WTC11 (cell line): ENCODE measurements around the gene ZC3H12C. TPM values are rescaled to one million over a fixed set of nuclear protein-coding genes. Genes with fewer than 3 reads are reported as not detected.

Experiments used
- ATAC-seq: fragments of 200-7000 bp; cut with Tn5 transposase; 2 replicates; pipeline ENCODE4 v1.10.0; 2021; ENCODE audit warnings: mild to moderate bottlenecking, moderate library complexity
- CTCF ChIA-PET: fragments of 300-600 bp; sonication (Branson Sonifier 250); formaldehyde crosslinking; loops from one replicate; lab custom pipeline; 2021; ENCODE audit warnings: antibody characterized with exemption; lab: Charles Lee
- POLR2A ChIA-PET: fragments of 350-600 bp; sonication (Branson Sonifier 250); formaldehyde crosslinking; loops from one replicate; lab custom pipeline; 2021; ENCODE audit warnings: antibody characterized with exemption; lab: Charles Lee
- DNase-seq: peaks from one replicate; pipeline ENCODE4 v3.0.0; 2021; ENCODE audit warnings: low spot score
- H3K27ac Mint-ChIP-seq: 2 replicates; pipeline ENCODE4 v1.8.0; 2021; ENCODE audit warnings: mixed read lengths
- H3K27me3 Mint-ChIP-seq: 2 replicates; pipeline ENCODE4 v1.8.0; 2021; ENCODE audit warnings: low read depth, mild to moderate bottlenecking, moderate library complexity, mixed read lengths
- H3K36me3 Mint-ChIP-seq: 2 replicates; pipeline ENCODE4 v1.8.0; 2021; ENCODE audit warnings: mixed read lengths
- H3K4me1 Mint-ChIP-seq: 2 replicates; pipeline ENCODE4 v1.8.0; 2022; ENCODE audit warnings: mixed read lengths
- H3K4me3 Mint-ChIP-seq: 2 replicates; pipeline ENCODE4 v1.8.0; 2021; ENCODE audit warnings: mild to moderate bottlenecking, moderate library complexity, mixed read lengths
- H3K9me3 Mint-ChIP-seq: 2 replicates; pipeline ENCODE4 v1.8.0; 2021; ENCODE audit warnings: mixed read lengths
- ETV6 ChIP-seq: sonication (generic); formaldehyde crosslinking; IDR thresholded peaks from 2 replicates; pipeline ENCODE4 v1.8.1; 2022; ENCODE audit warnings: mild to moderate bottlenecking, missing genetic modification reagents
- GRHL2 ChIP-seq: fragments of 250-450 bp; sonication (Bioruptor Pico); IDR thresholded peaks from 2 replicates; pipeline ENCODE4 v1.8.0; 2022; ENCODE audit warnings: mild to moderate bottlenecking, moderate library complexity; ENCODE audit not compliant: insufficient replicate concordance, severe bottlenecking
- GTF2I ChIP-seq: fragments of 250-450 bp; sonication (Bioruptor Pico); conservative IDR thresholded peaks from 2 replicates; pipeline ENCODE4 v1.4.0; 2021; ENCODE audit warnings: mild to moderate bottlenecking
- HMGA2 ChIP-seq: fragments of 250-450 bp; sonication (Bioruptor Pico); IDR thresholded peaks from 2 replicates; pipeline ENCODE4 v1.4.0; 2021; ENCODE audit warnings: mild to moderate bottlenecking, moderate library complexity
- HMGXB4 ChIP-seq: sonication (generic); formaldehyde crosslinking; IDR thresholded peaks from 2 replicates; pipeline ENCODE4 v1.8.1; 2023; ENCODE audit warnings: mild to moderate bottlenecking, moderate library complexity, missing genetic modification reagents
- NFE2L1 ChIP-seq: sonication (generic); formaldehyde crosslinking; IDR thresholded peaks from 2 replicates; pipeline ENCODE4 v1.8.1; 2023; ENCODE audit warnings: missing genetic modification reagents
- RELA ChIP-seq: sonication (generic); formaldehyde crosslinking; IDR thresholded peaks from 2 replicates; pipeline ENCODE4 v1.8.1; 2022; ENCODE audit warnings: missing genetic modification reagents, mild to moderate bottlenecking, borderline replicate concordance
- STAT6 ChIP-seq: sonication (generic); formaldehyde crosslinking; conservative IDR thresholded peaks from 2 replicates; pipeline ENCODE4 v1.8.1; 2023; ENCODE audit warnings: mild to moderate bottlenecking, low read depth, missing genetic modification reagents, moderate library complexity
- USF1 ChIP-seq: sonication (generic); formaldehyde crosslinking; IDR thresholded peaks from 2 replicates; pipeline ENCODE4 v1.8.0; 2022; ENCODE audit warnings: mild to moderate bottlenecking, missing genetic modification reagents
- ZNF121 ChIP-seq: sonication (generic); formaldehyde crosslinking; IDR thresholded peaks from 2 replicates; pipeline ENCODE4 v1.8.0; 2023; ENCODE audit warnings: missing genetic modification reagents
- ZNF219 ChIP-seq: sonication (generic); formaldehyde crosslinking; IDR thresholded peaks from 2 replicates; pipeline ENCODE4 v1.8.0; 2023; ENCODE audit warnings: missing genetic modification reagents, mild to moderate bottlenecking, borderline replicate concordance
- ZNF416 ChIP-seq: fragments of 250-450 bp; sonication (Bioruptor Pico); IDR thresholded peaks from 2 replicates; pipeline ENCODE4 v1.9.0; 2021; ENCODE audit warnings: mild to moderate bottlenecking, inconsistent platforms
- ZNF532 ChIP-seq: fragments of 250-450 bp; sonication (Bioruptor Pico); IDR thresholded peaks from 2 replicates; pipeline ENCODE4 v1.9.0; 2021; ENCODE audit warnings: mild to moderate bottlenecking, borderline replicate concordance
- total RNA-seq: library from RNA; stranded (reverse); gene quantifications from 3 replicates; pipeline ENCODE4 v1.2.3, GENCODE V29; 2021
- TF ChIP-seq, protein P1 (sequence below): sonication (generic); formaldehyde crosslinking; IDR thresholded peaks from 2 replicates; pipeline ENCODE4 v1.8.0; 2022; ENCODE audit warnings: mild to moderate bottlenecking, missing genetic modification reagents
- TF ChIP-seq, protein P2 (sequence below): sonication (generic); formaldehyde crosslinking; conservative IDR thresholded peaks from 2 replicates; pipeline ENCODE4 v1.8.1; 2022; ENCODE audit warnings: mild to moderate bottlenecking, missing genetic modification reagents

The ZC3H12C gene
- total RNA-seq, 1 experiment from 2014 or later = 2.4 TPM

DNA sequence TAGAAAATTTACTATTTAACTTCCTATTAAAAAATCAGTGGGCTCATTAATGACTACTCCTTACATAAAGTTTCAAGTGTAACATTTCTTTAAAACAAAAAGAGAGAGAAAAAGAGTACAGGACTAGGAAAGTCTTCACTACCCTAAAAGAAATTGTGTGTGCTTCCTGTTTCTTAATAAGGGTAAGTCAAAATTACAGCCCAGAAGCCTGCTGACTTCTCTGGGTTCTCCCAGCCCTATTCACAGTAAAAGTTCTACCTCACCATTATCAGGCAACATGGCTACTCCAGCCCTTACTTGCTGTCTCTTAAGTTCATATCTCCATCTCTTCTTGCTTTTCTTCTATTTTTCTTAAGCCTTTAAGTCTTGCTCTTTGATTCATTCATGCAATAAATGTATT lies 20.3 kb upstream of the ZC3H12C start:
- no peak for ATAC-seq
- Mint-ChIP-seq H3K9me3 (peaks cover 3% of the 10 kb centered on the region; the same call in 1 of the 2 replicates), H3K36me3 (no peaks in the 10 kb centered on the region)
- CTCF ChIA-PET = no interaction called here
- no peak for TF ChIP-seq USF1 (CRISPR knock-in tag)
- TF ChIP-seq ZNF416 (CRISPR knock-in tag) = no peak
- no peak for TF ChIP-seq HMGXB4 (CRISPR knock-in tag)
- TF ChIP-seq ZNF219 (CRISPR knock-in tag) = no peak
- no peak for TF ChIP-seq ZNF121 (CRISPR knock-in tag)
- TF ChIP-seq ZNF532 (CRISPR knock-in tag) = no peak
- no peak for TF ChIP-seq HMGA2 (CRISPR knock-in tag)
- no peak for TF ChIP-seq GRHL2 (CRISPR knock-in tag)
- no peak for TF ChIP-seq RELA (CRISPR knock-in tag)
- TF ChIP-seq, protein P1, sequence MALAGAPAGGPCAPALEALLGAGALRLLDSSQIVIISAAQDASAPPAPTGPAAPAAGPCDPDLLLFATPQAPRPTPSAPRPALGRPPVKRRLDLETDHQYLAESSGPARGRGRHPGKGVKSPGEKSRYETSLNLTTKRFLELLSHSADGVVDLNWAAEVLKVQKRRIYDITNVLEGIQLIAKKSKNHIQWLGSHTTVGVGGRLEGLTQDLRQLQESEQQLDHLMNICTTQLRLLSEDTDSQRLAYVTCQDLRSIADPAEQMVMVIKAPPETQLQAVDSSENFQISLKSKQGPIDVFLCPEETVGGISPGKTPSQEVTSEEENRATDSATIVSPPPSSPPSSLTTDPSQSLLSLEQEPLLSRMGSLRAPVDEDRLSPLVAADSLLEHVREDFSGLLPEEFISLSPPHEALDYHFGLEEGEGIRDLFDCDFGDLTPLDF (CRISPR knock-in tag) = no peak
- TF ChIP-seq, protein P2, sequence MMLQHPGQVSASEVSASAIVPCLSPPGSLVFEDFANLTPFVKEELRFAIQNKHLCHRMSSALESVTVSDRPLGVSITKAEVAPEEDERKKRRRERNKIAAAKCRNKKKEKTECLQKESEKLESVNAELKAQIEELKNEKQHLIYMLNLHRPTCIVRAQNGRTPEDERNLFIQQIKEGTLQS (CRISPR knock-in tag) = no peak
- no peak for TF ChIP-seq NFE2L1 (CRISPR knock-in tag)
- TF ChIP-seq GTF2I (CRISPR knock-in tag) = no peak
- TF ChIP-seq STAT6 = no peak
- no peak for TF ChIP-seq ETV6 (CRISPR knock-in tag)
- TF ChIP-seq, all 79 proteins: peak for 0
- peaks cover 33% of the 10 kb centered on the region for H3K4me1 Mint-ChIP-seq
- DNase-seq = no peak
- H3K27me3 Mint-ChIP-seq = no peaks in the 10 kb centered on the region; the same call in 1 of the 2 replicates
- H3K4me3 Mint-ChIP-seq = no peak overlapping the region
- POLR2A ChIA-PET = no interaction called here
- no peak overlapping the region for H3K27ac Mint-ChIP-seq
